Nucleus accumbens (tissue), 56 donors: ENCODE measurements around the gene CACNA1C.
"Not testable (repeated sequence)": the region's sequence is repeated elsewhere in the genome, so short reads cannot be mapped to it uniquely, and the experiment has no call there.

Experiments used
- DNase-seq, 56 donors: peaks; one replicate each; lab custom pipeline; 2025; lab: John Stamatoyannopoulos, UW

The CACNA1C gene

DNA sequence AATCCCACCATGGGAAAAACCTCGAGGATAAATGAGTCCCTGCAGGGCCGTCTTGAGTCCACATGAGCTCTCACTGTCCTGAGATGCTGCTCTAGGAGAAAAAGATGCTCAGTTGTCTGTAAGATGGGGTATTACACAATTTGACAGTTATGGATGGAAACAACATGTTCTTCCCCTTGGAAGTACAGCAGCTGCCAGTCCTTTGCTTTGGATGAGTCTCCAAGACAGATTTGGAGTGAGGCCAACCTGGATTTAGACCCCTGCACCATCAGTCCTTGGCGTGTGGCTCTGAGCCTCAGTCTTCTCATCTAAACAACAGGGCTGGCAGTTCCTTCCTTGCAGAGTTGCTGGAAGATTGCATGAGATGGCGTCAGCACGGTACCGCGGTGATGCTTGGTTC is 432.9 kb downstream of the CACNA1C start:
- DNase-seq = no peak

DNA sequence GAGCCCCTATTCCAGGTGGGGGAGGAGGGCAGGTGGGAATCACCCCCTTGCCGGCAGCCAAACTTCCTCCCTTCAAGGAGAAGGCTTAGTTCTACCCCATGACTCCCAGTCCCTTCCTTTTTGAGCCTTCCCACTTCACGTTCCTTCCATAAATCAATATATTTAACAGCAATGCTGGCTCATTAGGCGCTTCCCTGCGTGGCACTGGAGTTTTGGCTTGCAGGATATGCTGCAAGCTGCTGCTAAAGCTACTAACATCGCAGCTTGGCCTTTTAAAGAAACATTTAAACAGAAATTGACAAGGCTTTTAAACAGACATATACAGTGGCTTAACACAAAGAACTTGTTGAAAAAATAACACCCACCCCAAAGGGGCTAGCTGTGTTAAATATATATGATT is 434.0 kb downstream of the CACNA1C start:
- no peak for DNase-seq

- DNase-seq = no peak
Observed at GRCh38 chr12:2487278-2487677, 434.5 kb downstream of the CACNA1C start.

GRCh38 chr12:2488131-2488530 is 435.3 kb downstream of the CACNA1C start:
- no peak for DNase-seq

DNA sequence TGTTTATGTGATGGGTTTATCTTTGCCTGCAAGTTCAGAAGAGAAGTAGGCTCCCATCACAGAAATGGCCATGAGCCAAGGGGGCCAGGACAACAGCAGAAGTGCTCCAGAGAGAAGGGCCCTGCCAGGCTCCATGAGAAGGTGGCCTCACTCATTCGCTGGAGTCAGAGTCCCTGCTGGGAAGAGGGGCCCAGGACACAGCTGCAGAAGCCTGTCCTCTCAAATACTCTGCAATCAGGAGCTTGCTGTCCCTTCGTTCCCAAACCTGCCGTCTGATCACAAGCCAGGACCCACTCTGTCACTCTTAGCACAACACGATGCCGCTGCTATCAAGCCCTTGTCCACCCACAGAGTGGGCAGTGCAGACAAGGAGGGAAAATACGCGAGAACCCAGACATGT is 435.8 kb downstream of the CACNA1C start:
- no peak for DNase-seq

- no peak for DNase-seq
Observed at GRCh38 chr12:2489275-2489674, 436.5 kb downstream of the CACNA1C start.

DNA sequence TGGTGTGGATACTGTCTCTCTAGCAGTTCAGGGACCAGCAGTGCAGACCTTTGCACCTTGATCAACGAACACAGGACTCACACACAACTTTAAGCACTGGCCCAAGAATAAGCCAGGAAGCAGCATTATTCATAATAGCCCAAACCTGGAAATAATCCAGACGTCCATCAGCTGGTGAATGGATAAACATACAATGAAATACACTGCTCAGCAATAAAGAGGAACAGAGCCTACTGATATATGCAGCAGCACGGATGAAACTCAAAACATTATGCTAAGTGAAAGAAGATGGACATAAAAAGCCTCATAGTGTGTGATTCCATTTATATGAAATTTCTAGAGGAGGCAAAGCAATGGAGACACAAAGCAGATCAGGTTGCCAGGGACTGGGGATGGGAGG is 438.0 kb downstream of the CACNA1C start:
- no peak for DNase-seq

DNA sequence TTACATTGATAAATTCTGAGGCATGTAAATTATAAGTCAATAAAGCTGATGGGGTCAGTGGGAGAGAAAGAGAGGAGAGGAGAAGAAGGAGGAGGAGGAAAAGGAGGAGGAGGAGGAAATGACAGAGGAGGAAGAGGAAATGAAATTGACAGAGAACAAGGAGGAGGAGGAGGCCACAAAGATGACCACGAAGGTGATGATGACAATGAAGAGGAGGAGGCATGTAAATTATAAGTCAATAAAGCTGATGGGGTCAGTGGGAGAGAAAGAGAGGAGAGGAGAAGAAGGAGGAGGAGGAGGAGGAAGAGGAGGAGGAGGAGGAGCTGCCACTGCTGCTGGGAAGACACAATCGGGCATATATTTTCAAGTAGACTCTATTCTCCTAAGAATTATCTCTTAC is 438.6 kb downstream of the CACNA1C start:
- DNase-seq = not testable (repeated sequence)

DNA sequence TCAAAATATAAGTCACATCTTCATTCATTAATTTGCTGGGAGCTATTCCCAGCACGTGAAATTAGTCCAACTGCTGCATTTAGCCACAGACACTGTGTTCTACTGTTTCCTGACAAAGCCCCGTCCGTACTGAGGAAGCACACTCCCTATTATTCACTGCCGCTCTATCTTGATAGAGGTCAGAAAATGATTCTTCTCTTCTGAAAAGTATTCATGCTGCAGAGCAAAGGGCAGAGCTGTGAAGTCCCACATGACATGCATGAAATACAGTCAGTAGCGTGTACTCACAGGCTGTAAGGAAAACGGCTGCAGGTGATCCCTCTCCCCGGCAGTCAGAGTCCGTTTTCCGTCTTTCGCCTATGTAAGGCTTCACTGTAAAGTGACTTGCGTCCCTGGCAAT is 439.4 kb downstream of the CACNA1C start:
- DNase-seq = no peak

GRCh38 chr12:2493086-2493485 is 440.3 kb downstream of the CACNA1C start:
- DNase-seq = no peak

DNA sequence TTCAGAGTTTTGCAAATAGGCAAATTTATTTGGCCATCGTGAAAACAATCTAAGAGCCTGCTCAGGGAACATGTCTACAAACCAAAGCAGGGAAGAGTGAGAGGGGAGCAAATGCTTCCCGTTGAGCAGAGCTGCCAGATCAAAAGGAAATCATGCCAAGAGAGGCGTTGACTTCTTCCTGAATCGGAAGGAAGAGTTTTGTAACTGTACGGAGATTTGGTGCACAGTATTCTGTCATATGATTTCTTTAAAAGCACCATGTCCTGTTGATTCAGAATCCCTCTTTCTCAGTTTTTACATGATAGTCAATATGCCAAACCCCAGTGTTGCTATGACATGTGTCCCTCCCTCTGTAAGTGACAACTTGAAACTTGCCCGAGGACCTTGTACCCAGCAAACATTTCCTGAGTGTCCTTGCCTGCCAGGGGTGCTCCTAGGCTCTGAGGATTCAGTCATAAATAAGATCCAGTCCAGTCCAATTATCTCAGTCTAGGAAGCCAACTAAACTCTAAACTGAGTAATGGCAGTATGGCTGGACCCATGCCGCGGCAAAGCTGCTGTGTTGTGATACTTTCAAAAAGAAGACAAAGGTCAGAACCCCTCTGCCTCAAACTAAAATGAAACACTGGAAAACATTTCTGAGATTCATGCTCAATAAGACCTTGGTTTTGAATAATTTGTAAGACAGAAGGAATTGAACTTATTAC is 441.9 kb downstream of the CACNA1C start:
- no peak for DNase-seq

DNA sequence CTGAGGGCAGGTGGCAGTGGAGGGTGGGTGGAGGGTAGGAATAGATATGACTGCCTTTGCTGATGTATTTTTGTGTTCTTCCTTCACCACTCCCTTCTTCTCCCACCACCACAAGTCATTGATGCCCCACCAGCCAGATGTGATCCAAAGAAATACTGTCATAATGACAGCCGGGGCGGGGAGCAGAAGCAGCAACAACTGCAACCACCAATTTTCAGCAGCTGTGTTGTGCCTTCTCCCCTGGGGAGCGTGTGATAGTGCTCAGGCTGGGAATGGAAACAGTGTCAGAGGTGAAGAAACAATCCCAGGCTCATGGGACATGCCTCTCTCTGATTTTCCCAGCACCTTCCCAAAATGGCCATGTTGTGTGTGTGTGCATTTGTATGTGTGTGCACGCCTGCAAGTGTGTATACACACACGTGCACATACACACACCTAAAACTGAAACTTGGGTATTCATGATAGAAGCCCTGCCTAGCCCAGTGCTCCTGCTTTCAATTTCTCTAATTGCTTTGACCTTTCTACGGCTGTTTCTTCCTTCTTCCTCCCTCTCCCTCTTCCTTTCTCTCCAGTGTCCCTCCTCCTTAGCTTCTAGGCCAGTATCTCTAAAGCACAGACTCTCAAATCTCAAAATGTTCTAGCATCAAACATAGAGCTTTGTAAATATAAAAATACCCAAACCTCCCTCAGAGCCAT is 442.8 kb downstream of the CACNA1C start:
- no peak for DNase-seq

DNA sequence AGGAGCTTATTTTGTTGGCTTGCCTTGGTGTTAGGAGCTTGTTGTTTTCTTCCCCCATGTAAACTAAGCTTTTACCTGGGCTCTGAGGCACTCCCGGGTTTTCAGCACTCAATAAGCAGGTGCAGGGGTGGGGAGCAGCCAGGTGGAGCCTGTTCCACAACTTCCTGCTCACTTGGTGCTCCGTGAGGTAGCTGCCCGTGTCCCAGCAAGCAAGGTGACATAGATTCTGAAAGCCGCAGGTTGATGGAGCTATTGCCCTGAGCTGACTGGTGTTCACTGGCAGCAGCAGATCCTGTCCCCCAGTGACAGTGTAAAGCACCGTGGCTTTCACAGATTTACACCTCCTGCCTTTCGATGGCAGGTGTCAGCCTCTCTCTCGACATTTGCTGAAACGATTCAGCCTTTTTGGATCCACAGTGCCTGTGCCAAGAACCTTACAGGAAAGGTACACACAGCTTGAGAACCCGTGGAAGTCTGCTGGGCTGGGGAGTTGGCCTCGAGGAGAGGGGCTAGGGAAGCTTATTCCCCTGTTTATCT is 446.2 kb downstream of the CACNA1C start:
- DNase-seq = no peak

- DNase-seq = peak in 8 of 56 donors; percentile 3 to 32 (median 18)
Observed at GRCh38 chr12:2501464-2502191, 448.8 kb downstream of the CACNA1C start.

DNA sequence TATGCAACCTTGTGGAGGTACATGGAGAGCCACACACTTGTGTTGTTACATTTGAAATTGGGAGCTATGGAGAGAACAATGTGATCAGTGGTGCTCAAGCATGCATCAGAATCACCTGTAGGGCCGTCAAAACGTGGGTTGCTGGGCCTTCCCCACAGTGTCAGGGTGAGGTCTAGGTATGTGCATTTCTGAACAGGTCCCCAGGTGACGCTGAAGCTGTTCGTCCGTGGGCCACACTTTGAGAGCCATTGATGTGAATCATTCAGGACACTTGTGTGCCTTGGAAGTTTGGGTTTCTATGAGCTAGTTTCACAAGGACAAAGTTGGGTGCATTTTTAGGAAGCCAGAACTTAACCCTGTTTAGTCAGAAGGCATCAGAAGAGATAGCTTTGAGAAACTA is 450.2 kb downstream of the CACNA1C start:
- DNase-seq = no peak

GRCh38 chr12:2503762-2504161 is 451.0 kb downstream of the CACNA1C start:
- DNase-seq = no peak

DNA sequence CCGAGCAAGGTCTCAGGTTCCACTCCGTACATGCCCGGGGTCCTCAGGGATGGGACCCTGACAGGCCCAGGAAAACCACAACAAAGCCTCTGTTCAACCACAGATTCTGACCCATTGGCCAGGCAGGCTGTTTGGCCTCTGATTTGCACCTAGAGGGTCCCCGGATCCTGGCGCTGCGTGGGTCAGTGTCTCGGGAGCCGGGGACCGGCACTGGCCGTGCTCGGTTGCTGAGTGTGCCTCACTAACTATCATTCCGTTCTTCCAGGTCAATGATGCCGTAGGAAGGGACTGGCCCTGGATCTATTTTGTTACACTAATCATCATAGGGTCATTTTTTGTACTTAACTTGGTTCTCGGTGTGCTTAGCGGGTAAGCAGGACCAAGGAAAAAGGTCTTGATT is 451.8 kb downstream of the CACNA1C start:
- no peak for DNase-seq

DNA sequence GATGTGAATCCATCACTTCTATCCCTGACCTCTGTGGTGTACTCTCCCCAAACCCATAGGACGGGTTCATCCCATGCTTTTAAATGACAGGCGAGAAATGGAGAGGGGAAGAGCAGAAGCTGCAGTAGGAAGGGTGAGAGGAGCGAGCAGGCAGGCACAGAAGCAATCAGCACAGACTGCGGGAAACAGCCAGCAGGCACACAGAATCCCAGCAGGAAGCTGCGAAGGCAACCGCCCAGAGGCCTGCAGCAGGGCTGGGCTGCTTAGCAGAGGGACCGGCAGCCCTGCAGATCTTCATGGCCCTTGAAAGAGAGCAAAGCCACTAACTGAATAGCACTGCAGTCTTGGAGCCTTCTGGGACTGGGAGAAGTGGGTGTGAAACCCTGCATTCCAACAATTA is 455.0 kb downstream of the CACNA1C start:
- no peak for DNase-seq

GRCh38 chr12:2509137-2509536 is 456.4 kb downstream of the CACNA1C start:
- DNase-seq = no peak

GRCh38 chr12:2510045-2510444 is 457.3 kb downstream of the CACNA1C start:
- DNase-seq = no peak
